K562 (cell line): ENCODE data around the gene TOMM40L. TPM values are rescaled to one million over a fixed set of nuclear protein-coding genes. Genes with fewer than 3 reads are reported as not detected.

Experiments used
- ATAC-seq: fragments of 200-7000 bp; cut with Tn5 transposase; 3 replicates; pipeline ENCODE4 v1.9.1; 2020; ENCODE audit warnings: moderate library complexity
- BruUV-seq: library from RNA; stranded (reverse); fragments of 400-500 nt; replicated peaks from 2 replicates; lab custom pipeline; 2021; lab: Mats Ljungman, UMichigan
- CTCF ChIA-PET: fragments of 300-600 bp; formaldehyde crosslinking; extraction: SDS; loops from one replicate; lab custom pipeline; 2021; ENCODE audit warnings: low intra/inter-chr PET ratio; lab: Yijun Ruan, JAX
- POLR2A ChIA-PET: fragments of 300-600, 350-650 bp; sonication (Branson Sonifier 250); formaldehyde crosslinking; extraction: SDS; loops from one replicate; lab custom pipeline; 2021; ENCODE audit warnings: antibody characterized with exemption, inconsistent platforms; lab: Yijun Ruan, JAX
- DNase-seq, 4 experiments: peaks; one replicate each; pipeline versions ENCODE4 v3.0.0 to v3.0.0-alpha.2; 2011 to 2018; ENCODE audit warnings: low spot score in 3 of 4, mixed read lengths in 3 of 4; ENCODE audit errors: extremely low read depth in 1 of 4
- FAIRE-seq: peaks from 2 replicates; lab custom pipeline; 2011; peaks lifted over from hg19 to GRCh38; lab: Jason Lieb, UNC
- H2AFZ ChIP-seq: 2 replicates; pipeline ENCODE4 v1.6.0; 2011; ENCODE audit warnings: low read depth, low read length, control low read depth, inconsistent platforms
- H3K27ac ChIP-seq: fragments of 200-600 bp; 3 replicates; pipeline ENCODE4 v1.8.0; 2011; ENCODE audit warnings: low read depth, mild to moderate bottlenecking, control low read depth, inconsistent platforms, low read length, moderate library complexity, mixed read lengths; ENCODE audit errors: extremely low read depth
- H3K27me3 ChIP-seq, 2 experiments: fragments of 300-600 bp in 1 of 2; 2 replicates in 1 of 2; 3 replicates in 1 of 2; pipeline versions ENCODE4 v1.6.0 to v1.8.0; 2011; ENCODE audit warnings: inconsistent platforms in 2 of 2, low read length in 2 of 2, mild to moderate bottlenecking in 1 of 2, mixed read lengths in 1 of 2, moderate library complexity in 1 of 2; ENCODE audit not compliant: control insufficient read depth in 2 of 2, insufficient read depth in 2 of 2
- H3K36me3 ChIP-seq: fragments of 300-600 bp; 3 replicates; pipeline ENCODE4 v1.8.0; 2011; ENCODE audit warnings: mild to moderate bottlenecking, low read length, inconsistent platforms; ENCODE audit not compliant: control insufficient read depth, insufficient read depth
- H3K4me1 ChIP-seq, 2 experiments: fragments of 200-600 bp in 1 of 2; replicated peaks in 1 of 2; 2 replicates in 1 of 2; 3 replicates in 1 of 2; pipeline versions ENCODE4 v1.5.1 to v1.8.0; 2011; ENCODE audit warnings: inconsistent platforms in 2 of 2, low read length in 2 of 2, mild to moderate bottlenecking in 1 of 2, mixed read lengths in 1 of 2, moderate library complexity in 1 of 2; ENCODE audit not compliant: control insufficient read depth in 2 of 2, insufficient read depth in 2 of 2
- H3K4me2 ChIP-seq: 2 replicates; pipeline ENCODE4 v1.6.1; 2011; ENCODE audit warnings: low read length, control low read depth, inconsistent platforms, mixed read lengths; ENCODE audit not compliant: insufficient read depth
- H3K4me3 ChIP-seq: fragments of 200-600 bp; sonication (generic), shearing (Covaris generic); 2 replicates; pipeline ENCODE4 v1.5.1; 2016; ENCODE audit warnings: control low read depth, inconsistent platforms
- H3K79me2 ChIP-seq: fragments of 200-600 bp; 3 replicates; pipeline ENCODE4 v1.8.0; 2011; ENCODE audit warnings: low read length, inconsistent platforms; ENCODE audit not compliant: control insufficient read depth, insufficient read depth
- H3K9ac ChIP-seq, 2 experiments: 2 replicates each; pipeline versions ENCODE4 v1.6.0 to v1.6.1; 2011; ENCODE audit warnings: low read depth in 2 of 2, low read length in 2 of 2, control low read depth in 1 of 2, inconsistent platforms in 1 of 2, mild to moderate bottlenecking in 1 of 2, mixed read lengths in 1 of 2; ENCODE audit not compliant: insufficient read depth in 1 of 2
- H3K9me1 ChIP-seq: one replicate; pipeline ENCODE4 v1.6.0; 2011; ENCODE audit warnings: inconsistent platforms, mild to moderate bottlenecking, low read length, moderate library complexity; ENCODE audit not compliant: control insufficient read depth, insufficient read depth
- H3K9me3 ChIP-seq: replicated peaks from 2 replicates; pipeline ENCODE4 v1.5.1; 2011; ENCODE audit warnings: low read depth, low read length, inconsistent platforms; ENCODE audit not compliant: control insufficient read depth, insufficient read depth
- H4K20me1 ChIP-seq: replicated peaks from 2 replicates; pipeline ENCODE4 v1.6.1; 2011; ENCODE audit warnings: low read length, inconsistent platforms, mixed read lengths; ENCODE audit not compliant: control insufficient read depth, insufficient read depth
- BRD9 ChIP-seq: fragments of 450-650 bp; IDR thresholded peaks from 2 replicates; pipeline ENCODE4 v1.6.1; 2018; ENCODE audit warnings: low read depth; ENCODE audit not compliant: partially characterized antibody
- CAMTA2 ChIP-seq: fragments of 250-450 bp; sonication (Bioruptor Pico); conservative IDR thresholded peaks from 2 replicates; pipeline ENCODE4 v1.5.1; 2022
- COPS2 ChIP-seq: fragments of 450-650 bp; conservative IDR thresholded peaks from 2 replicates; pipeline ENCODE4 v1.6.1; 2016; ENCODE audit warnings: mild to moderate bottlenecking, moderate library complexity
- CTBP1 ChIP-seq: fragments of 450-650 bp; IDR thresholded peaks from 2 replicates; pipeline ENCODE4 v1.6.1; 2016; ENCODE audit warnings: borderline replicate concordance
- POLR2A ChIP-seq: fragments of 450-650 bp; conservative IDR thresholded peaks from 2 replicates; pipeline ENCODE4 v1.6.1; 2016
- PRDM10 ChIP-seq: fragments of 450-650 bp; IDR thresholded peaks from 2 replicates; pipeline ENCODE4 v1.6.1; 2018; ENCODE audit not compliant: partially characterized antibody
- SIRT6 ChIP-seq: IDR thresholded peaks from one replicate; pipeline ENCODE4 v1.6.1; 2012; ENCODE audit warnings: low read depth, mild to moderate bottlenecking, control low read depth, inconsistent platforms, low read length, moderate library complexity
- YY1 ChIP-seq, 3 experiments: IDR thresholded peaks; 2 replicates each; pipeline ENCODE4 v1.6.1; 2011; ENCODE audit warnings: low read length in 2 of 3, mild to moderate bottlenecking in 2 of 3, moderate library complexity in 2 of 3, borderline replicate concordance in 1 of 3, control low read depth in 1 of 3, low read depth in 1 of 3; ENCODE audit not compliant: insufficient read depth in 3 of 3, insufficient replicate concordance in 2 of 3, control insufficient read depth in 1 of 3, insufficient read length in 1 of 3; ENCODE audit errors: extremely low read depth in 1 of 3
- ZFX ChIP-seq: sonication (generic); formaldehyde crosslinking; IDR thresholded peaks from 2 replicates; pipeline ENCODE4 v1.8.0; 2022; ENCODE audit warnings: mild to moderate bottlenecking, missing genetic modification reagents, moderate library complexity
- WGBS: fragments of 100-300 bp; shearing (Covaris generic); methylation state at CpG from one replicate; pipeline ENCODE4 v1.1.6; 2016; ENCODE audit warnings: low coverage, mixed read lengths; ENCODE audit not compliant: insufficient coverage; ENCODE audit errors: missing lambda C conversion rate; 5-methylcytosine and 5-hydroxymethylcytosine counted together
- in situ Hi-C: fragments of 300-500 bp; cut with MboI; formaldehyde crosslinking; loops from 4 replicates; pipeline ENCODE4 v1.15.0; 2018; ENCODE audit warnings: inconsistent platforms, mixed read lengths
- intact Hi-C: fragments of 100-400 bp; cut with micrococcal nuclease; formaldehyde crosslinking; loops from 2 replicates; pipeline ENCODE4 v1.14.2; 2022
- polyA plus RNA-seq, 8 experiments: library from polyadenylated mRNA; depleted of rRNA in 4 of 8; stranded (reverse) in 5 of 8; unstranded in 3 of 8; fragments of >200 nt; fragmentation: Nextera tagmentation in 2 of 8; fragmentation: Illumina TruSeq in 1 of 8; extraction: Ambion mirVana in 2 of 8; extraction: Trizol in 1 of 8; gene quantifications; 2 replicates each; pipeline versions ENCODE4 v1.2.1 to v1.2.3, GENCODE V29; 2011 to 2014; ENCODE audit warnings: inconsistent platforms in 1 of 8, missing spikeins in 1 of 8
- total RNA-seq, 7 experiments: library from RNA; depleted of rRNA in 6 of 7; stranded (reverse); fragments of >200 nt in 6 of 7; fragmentation: Illumina TruSeq in 2 of 7; extraction: Trizol in 2 of 7; gene quantifications; 2 replicates each; pipeline versions ENCODE4 v1.2.1 to v1.2.3, GENCODE V29; 2011 to 2021; ENCODE audit warnings: low replicate concordance in 1 of 7
- TF ChIP-seq, protein P1 (sequence below): sonication (generic); formaldehyde crosslinking; IDR thresholded peaks from 2 replicates; pipeline ENCODE4 v1.8.0; 2023; ENCODE audit warnings: mild to moderate bottlenecking, missing genetic modification reagents

The TOMM40L gene
- total and polyA plus RNA-seq, 9 of the 15 experiments (the other 6 are each of a cell fraction or from before 2014, with no cell fraction given), result 9.6 to 33.6 (median 25.2) TPM

DNA sequence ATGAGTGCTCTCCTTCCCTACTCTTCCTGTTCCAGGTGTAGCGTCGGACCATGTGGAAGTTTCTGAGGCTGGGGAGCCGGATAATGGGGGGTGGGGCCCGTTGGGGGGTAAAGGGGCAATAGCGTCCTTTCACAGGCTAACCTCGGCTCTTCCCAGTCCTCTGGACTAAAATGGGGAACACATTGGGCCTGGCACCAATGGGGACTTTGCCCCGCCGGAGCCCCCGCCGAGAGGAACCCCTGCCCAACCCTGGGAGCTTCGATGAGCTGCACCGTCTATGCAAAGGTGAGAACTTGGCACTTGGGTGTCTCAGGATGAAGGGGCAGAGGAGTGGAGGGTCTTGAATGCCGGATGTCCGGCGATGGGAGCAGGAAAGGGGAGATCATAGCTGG is 456 bp downstream of the TOMM40L start (continued):
- TF ChIP-seq, protein P1, sequence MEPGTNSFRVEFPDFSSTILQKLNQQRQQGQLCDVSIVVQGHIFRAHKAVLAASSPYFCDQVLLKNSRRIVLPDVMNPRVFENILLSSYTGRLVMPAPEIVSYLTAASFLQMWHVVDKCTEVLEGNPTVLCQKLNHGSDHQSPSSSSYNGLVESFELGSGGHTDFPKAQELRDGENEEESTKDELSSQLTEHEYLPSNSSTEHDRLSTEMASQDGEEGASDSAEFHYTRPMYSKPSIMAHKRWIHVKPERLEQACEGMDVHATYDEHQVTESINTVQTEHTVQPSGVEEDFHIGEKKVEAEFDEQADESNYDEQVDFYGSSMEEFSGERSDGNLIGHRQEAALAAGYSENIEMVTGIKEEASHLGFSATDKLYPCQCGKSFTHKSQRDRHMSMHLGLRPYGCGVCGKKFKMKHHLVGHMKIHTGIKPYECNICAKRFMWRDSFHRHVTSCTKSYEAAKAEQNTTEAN (CRISPR knock-in tag), result no peak
- TF ChIP-seq COPS2 (no peak), ZFX (CRISPR knock-in tag) (no peak), CTBP1 (no peak), CAMTA2 (CRISPR knock-in tag) (no peak), SIRT6 (no peak)

GRCh38 chr1:161226759-161227158 is 899 bp downstream of the TOMM40L start:
- Histone ChIP-seq H3K79me2 (peaks cover 19% of the 10 kb centered on the region), H3K27ac (peak overlapping the region; percentile 79), H3K9ac (peak overlapping the region; percentile 76 to 93), H3K4me3 (peak overlapping the region; percentile 70), H3K36me3 (peaks cover 37% of the 10 kb centered on the region), H3K4me2 (peak overlapping the region; percentile 97), H2AFZ (peak overlapping the region; percentile 87), H3K27me3 (no peaks in the 10 kb centered on the region), H3K4me1 (peaks cover 15 to 16% of the 10 kb centered on the region in 2 experiments; a peak in 3 of 5 replicates), H4K20me1 (no peaks in the 10 kb centered on the region), H3K9me3 (no peaks in the 10 kb centered on the region), H3K9me1 (no peaks in the 10 kb centered on the region)
- CTCF ChIA-PET, result interaction anchor here (0.7 to 1.1 kb wide), 4 partner anchors 65 to 155 kb away, joined by 3 to 7 read pairs (median 6); no protein-coding TSS in a partner anchor
- no TSS peak for BruUV-seq
- DNase-seq (peak in 3 of 4 experiments; percentile 27 to 40 (median 35)), FAIRE-seq (no peak), ATAC-seq (peak; percentile 2; the same call in 2 of the 3 replicates)
- 0% methylated on average over 3 of the region's 3 CpGs for WGBS
- POLR2A ChIA-PET, result interaction anchor here (0.6 to 2.1 kb wide), 4 partner anchors 12 to 122 kb away, joined by 3 to 7 read pairs (median 3); partner anchors contain the start of gene SDHC
- intact Hi-C loops (loop anchor here (2.0 to 5.0 kb wide), 4 partner anchors 64 to 156 kb away; partner anchors contain the start of gene CFAP126), in situ Hi-C loops (loop anchor here (5.0 kb wide), 1 partner anchor 156 kb away; no protein-coding TSS in a partner anchor)
- peak; percentile 27; the same call in 1 of the 2 replicates for TF ChIP-seq POLR2A
- peak; percentile 44 for TF ChIP-seq BRD9
- TF ChIP-seq YY1 (IDR thresholded peaks at IDR 0.05; ENCODE audit: borderline replicate concordance in 1 of 3, control insufficient read depth in 1 of 3, extremely low read depth in 1 of 3, insufficient read depth in 3 of 3, insufficient read length in 1 of 3, insufficient replicate concordance in 2 of 3, low read depth in 1 of 3, low read length in 2 of 3), result peak in 1 of 3 experiments; percentile 74
- TF ChIP-seq PRDM10, result peak; percentile 16
- no peak for TF ChIP-seq ZFX (CRISPR knock-in tag)
